PFSK-1 (cell line): Measurements from ENCODE around the gene GAGE10.

Experiments
- POLR2AphosphoS5 ChIP-seq: IDR thresholded peaks from 2 replicates; pipeline ENCODE4 v1.6.1; 2012; ENCODE audit warnings: low read depth, mild to moderate bottlenecking, control low read depth, low read length, moderate library complexity
- REST ChIP-seq, 2 experiments: IDR thresholded peaks; 2 replicates each; pipeline versions ENCODE4 v1.6.1 to v1.8.0; 2011 to 2012; ENCODE audit warnings: low read depth in 2 of 2, low read length in 2 of 2, control low read depth in 1 of 2, inconsistent platforms in 1 of 2, mild to moderate bottlenecking in 1 of 2, moderate library complexity in 1 of 2; ENCODE audit not compliant: insufficient read depth in 1 of 2
- SIN3A ChIP-seq: IDR thresholded peaks from 2 replicates; pipeline ENCODE4 v1.6.1; 2012; ENCODE audit warnings: mild to moderate bottlenecking, low read length, moderate library complexity, borderline replicate concordance; ENCODE audit not compliant: insufficient read depth

- TF ChIP-seq REST (IDR thresholded peaks at IDR 0.05; ENCODE audit: insufficient read depth in 1 of 2, low read depth in 2 of 2, low read length in 2 of 2) (no peak), POLR2AphosphoS5 (no peak), SIN3A (no peak)
These were observed 44.7 kb upstream of the GAGE10 start for GRCh38 chrX:49258749-49259124.
